Mesendoderm (in vitro differentiated cells): Measurements from ENCODE around the gene DUS2.

Experiments used
- DNase-seq: peaks from one replicate; pipeline ENCODE4 v3.0.0; 2013
- H2AK5ac ChIP-seq: 2 replicates; pipeline ENCODE4 v1.6.1; 2013; ENCODE audit warnings: low read length, inconsistent platforms
- H2BK120ac ChIP-seq: 2 replicates; pipeline ENCODE4 v1.6.1; 2013; ENCODE audit warnings: low read depth, mild to moderate bottlenecking, low read length, moderate library complexity, mixed read lengths
- H2BK15ac ChIP-seq: replicated peaks from 2 replicates; pipeline ENCODE4 v1.6.1; 2013; ENCODE audit warnings: low read depth, mild to moderate bottlenecking, moderate library complexity
- H2BK5ac ChIP-seq: 2 replicates; pipeline ENCODE4 v1.6.1; 2013; ENCODE audit warnings: low read length, inconsistent platforms
- H3K18ac ChIP-seq: 2 replicates; pipeline ENCODE4 v1.6.1; 2013; ENCODE audit warnings: mild to moderate bottlenecking, low read length, mixed read lengths
- H3K23ac ChIP-seq: one replicate; pipeline ENCODE4 v1.6.1; 2013; ENCODE audit warnings: low read length
- H3K27ac ChIP-seq: 2 replicates; pipeline ENCODE4 v1.5.1; 2013; ENCODE audit warnings: low read depth, mild to moderate bottlenecking, inconsistent platforms, low read length, moderate library complexity
- H3K27me3 ChIP-seq: 2 replicates; pipeline ENCODE4 v1.6.1; 2013; ENCODE audit warnings: low read length, control low read depth, mild to moderate bottlenecking, inconsistent platforms; ENCODE audit not compliant: insufficient read depth, poor library complexity
- H3K36me3 ChIP-seq: 2 replicates; pipeline ENCODE4 v1.6.1; 2013; ENCODE audit warnings: low read length, inconsistent platforms; ENCODE audit not compliant: control insufficient read depth, insufficient read depth
- H3K4ac ChIP-seq: one replicate; pipeline ENCODE4 v1.6.1; 2013; ENCODE audit warnings: low read depth, mild to moderate bottlenecking, low read length, moderate library complexity
- H3K4me1 ChIP-seq: 2 replicates; pipeline ENCODE4 v1.6.1; 2013; ENCODE audit warnings: low read depth, low read length, inconsistent platforms; ENCODE audit not compliant: control insufficient read depth
- H3K4me2 ChIP-seq: 2 replicates; pipeline ENCODE4 v1.6.1; 2013; ENCODE audit warnings: low read length
- H3K4me3 ChIP-seq: 2 replicates; pipeline ENCODE4 v1.5.1; 2013; ENCODE audit warnings: mild to moderate bottlenecking, low read length
- H3K56ac ChIP-seq: one replicate; pipeline ENCODE4 v1.6.1; 2013; ENCODE audit warnings: low read length
- H3K79me1 ChIP-seq: 2 replicates; pipeline ENCODE4 v1.6.1; 2013; ENCODE audit warnings: low read length, inconsistent platforms
- H3K79me2 ChIP-seq: 2 replicates; pipeline ENCODE4 v1.6.1; 2013; ENCODE audit warnings: mild to moderate bottlenecking, low read length; ENCODE audit not compliant: control insufficient read depth, insufficient read depth
- H3K9ac ChIP-seq: 2 replicates; pipeline ENCODE4 v1.6.1; 2013; ENCODE audit warnings: low read length, inconsistent platforms
- H4K5ac ChIP-seq: one replicate; pipeline ENCODE4 v1.6.1; 2013; ENCODE audit warnings: low read length
- H4K8ac ChIP-seq: one replicate; pipeline ENCODE4 v1.6.1; 2013; ENCODE audit warnings: low read depth, mild to moderate bottlenecking, control low read depth, low read length, moderate library complexity
- WGBS: extraction: QIAGEN DNeasy Blood & Tissue Kit; methylation state at CpG from one replicate; pipeline ENCODE4 v1.1.7; 2013; ENCODE audit warnings: low lambda C conversion rate, missing lambda C conversion rate; ENCODE audit not compliant: insufficient coverage; ENCODE audit errors: extremely low coverage; 5-methylcytosine and 5-hydroxymethylcytosine counted together

Gene DUS2

GRCh38 chr16:68013440-68013839 lies 9.6 kb upstream of the DUS2 start:
- Histone ChIP-seq H2AK5ac (no peak overlapping the region), H3K79me2 (no peaks in the 10 kb centered on the region), H3K18ac (no peak overlapping the region), H3K4ac (no peak overlapping the region), H3K4me3 (no peak overlapping the region), H3K36me3 (no peaks in the 10 kb centered on the region), H4K5ac (no peak overlapping the region), H3K23ac (no peak overlapping the region), H3K56ac (no peak overlapping the region), H2BK120ac (no peak overlapping the region), H3K4me1 (no peaks in the 10 kb centered on the region), H3K9ac (no peak overlapping the region), H3K27ac (no peak overlapping the region), H4K8ac (no peak overlapping the region), H3K27me3 (no peaks in the 10 kb centered on the region), H2BK15ac (no peak overlapping the region), H2BK5ac (no peak overlapping the region), H3K79me1 (no peaks in the 10 kb centered on the region), H3K4me2 (no peak overlapping the region)
- no peak for DNase-seq
- no CpG with 5 or more reads among the region's 1 CpG for WGBS

GRCh38 chr16:68015681-68016080 lies 7.4 kb upstream of the DUS2 start, which contains the start of gene DPEP2NB:
Gene DPEP2NB, minus strand, starts transcription at chr16:68015911. Its CDS starts 141 bp downstream, at chr16:68015770.
- Histone ChIP-seq H3K79me2 (no peaks in the 10 kb centered on the region), H3K23ac (no peak within 1 kb of the TSS), H3K27me3 (no peaks in the 10 kb centered on the region), H2BK15ac (no peak within 1 kb of the TSS), H3K4me2 (no peak within 1 kb of the TSS), H4K5ac (no peak within 1 kb of the TSS), H4K8ac (no peak within 1 kb of the TSS), H3K9ac (no peak within 1 kb of the TSS), H2BK5ac (no peak within 1 kb of the TSS), H3K4ac (no peak within 1 kb of the TSS), H3K18ac (no peak within 1 kb of the TSS), H3K36me3 (no peaks in the 10 kb centered on the region), H2AK5ac (no peak within 1 kb of the TSS), H3K4me1 (peaks cover 2% of the 10 kb centered on the region), H2BK120ac (no peak within 1 kb of the TSS), H3K79me1 (no peaks in the 10 kb centered on the region), H3K4me3 (no peak within 1 kb of the TSS), H3K56ac (no peak within 1 kb of the TSS), H3K27ac (no peak within 1 kb of the TSS)
- no CpG with 5 or more reads among the region's 5 CpGs for WGBS
- DNase-seq: no peak

GRCh38 chr16:68019167-68019680 lies 3.9 kb upstream of the DUS2 start:
- DNase-seq: peak; percentile 70
- H3K79me2 ChIP-seq: peaks cover 11% of the 10 kb centered on the region
- no peak overlapping the region for H3K9ac ChIP-seq
- H3K27ac ChIP-seq: no peak overlapping the region
- no peak overlapping the region for H4K5ac ChIP-seq
- H3K36me3 ChIP-seq: no peaks in the 10 kb centered on the region
- no peaks in the 10 kb centered on the region for H3K27me3 ChIP-seq
- H3K79me1 ChIP-seq: peaks cover 13% of the 10 kb centered on the region
- WGBS: no CpG with 5 or more reads among the region's 8 CpGs
- H3K23ac ChIP-seq: no peak overlapping the region
- H2AK5ac ChIP-seq: no peak overlapping the region
- no peak overlapping the region for H3K4me3 ChIP-seq
- H2BK5ac ChIP-seq: no peak overlapping the region
- H3K4me1 ChIP-seq: peaks cover 2% of the 10 kb centered on the region
- H3K56ac ChIP-seq: no peak overlapping the region
- no peak overlapping the region for H3K4me2 ChIP-seq
- no peak overlapping the region for H4K8ac ChIP-seq
- no peak overlapping the region for H3K18ac ChIP-seq
- H2BK120ac ChIP-seq: no peak overlapping the region
- H3K4ac ChIP-seq: no peak overlapping the region
- no peak overlapping the region for H2BK15ac ChIP-seq

- Histone ChIP-seq H3K79me2 (peaks cover 11% of the 10 kb centered on the region), H3K56ac (no peak overlapping the region), H3K4me2 (no peak overlapping the region), H3K18ac (no peak overlapping the region), H3K9ac (no peak overlapping the region), H3K27me3 (no peaks in the 10 kb centered on the region), H3K4ac (no peak overlapping the region), H4K5ac (no peak overlapping the region), H3K27ac (no peak overlapping the region), H3K79me1 (peaks cover 13% of the 10 kb centered on the region), H2BK5ac (no peak overlapping the region), H4K8ac (no peak overlapping the region), H3K4me3 (no peak overlapping the region), H2BK120ac (no peak overlapping the region), H3K4me1 (peaks cover 2% of the 10 kb centered on the region), H3K36me3 (no peaks in the 10 kb centered on the region), H2AK5ac (no peak overlapping the region), H2BK15ac (no peak overlapping the region), H3K23ac (no peak overlapping the region)
- DNase-seq: no peak
- WGBS: no CpG with 5 or more reads among the region's 10 CpGs
Observed at GRCh38 chr16:68021490-68021889, 1.6 kb upstream of the DUS2 start.

GRCh38 chr16:68022278-68022727 lies 781 bp upstream of the DUS2 start:
- H3K79me2 ChIP-seq: peaks cover 11% of the 10 kb centered on the region
- peak overlapping the region; percentile 89 for H3K4me2 ChIP-seq
- H3K4me3 ChIP-seq: peak overlapping the region; percentile 95
- no CpG with 5 or more reads among the region's 19 CpGs for WGBS
- H2BK15ac ChIP-seq: no peak overlapping the region
- no peak overlapping the region for H2BK120ac ChIP-seq
- H3K4me1 ChIP-seq: peaks cover 2% of the 10 kb centered on the region
- peaks cover 13% of the 10 kb centered on the region for H3K79me1 ChIP-seq
- DNase-seq: no peak
- H3K27ac ChIP-seq: no peak overlapping the region
- no peak overlapping the region for H2AK5ac ChIP-seq
- H4K8ac ChIP-seq: no peak overlapping the region
- peak overlapping the region; percentile 97 for H3K9ac ChIP-seq
- no peak overlapping the region for H4K5ac ChIP-seq
- H2BK5ac ChIP-seq: no peak overlapping the region
- no peaks in the 10 kb centered on the region for H3K27me3 ChIP-seq
- H3K23ac ChIP-seq: peak overlapping the region; percentile 38
- H3K56ac ChIP-seq: peak overlapping the region; percentile 99
- H3K4ac ChIP-seq: no peak overlapping the region
- no peak overlapping the region for H3K18ac ChIP-seq
- H3K36me3 ChIP-seq: no peaks in the 10 kb centered on the region

- Histone ChIP-seq H2BK5ac (no peak overlapping the region), H2BK15ac (no peak overlapping the region), H2AK5ac (no peak overlapping the region), H4K5ac (no peak overlapping the region), H3K18ac (no peak overlapping the region), H3K79me2 (no peaks in the 10 kb centered on the region), H3K4me3 (no peak overlapping the region), H3K27ac (no peak overlapping the region), H3K27me3 (no peaks in the 10 kb centered on the region), H3K4ac (no peak overlapping the region), H4K8ac (no peak overlapping the region), H3K9ac (no peak overlapping the region), H3K4me1 (no peaks in the 10 kb centered on the region), H3K36me3 (no peaks in the 10 kb centered on the region), H2BK120ac (no peak overlapping the region), H3K23ac (no peak overlapping the region), H3K4me2 (no peak overlapping the region), H3K79me1 (no peaks in the 10 kb centered on the region), H3K56ac (no peak overlapping the region)
- WGBS: no CpG with 5 or more reads among the region's 3 CpGs
- no peak for DNase-seq
Observed at GRCh38 chr16:68028996-68029395, 5.9 kb downstream of the DUS2 start.
